NK-92 (cell line): Measurements from ENCODE around the gene GLS2.
"Not testable (repeated sequence)": the region's sequence is repeated elsewhere in the genome, so short reads cannot be mapped to it uniquely, and the experiment has no call there.

Experiments used
- DNase-seq: peaks from one replicate; lab custom pipeline; 2025; ENCODE audit not compliant: unreplicated experiment; lab: John Stamatoyannopoulos, UW

The GLS2 gene

GRCh38 chr12:56488041-56488955 lies at the start of gene GLS2:
Gene GLS2 (minus strand): TSS chr12:56488161. CDS start chr12:56488118, 43 bp downstream.
- DNase-seq: no peak

GRCh38 chr12:56537546-56537945 lies 49.6 kb upstream of the GLS2 start:
- DNase-seq: no peak

GRCh38 chr12:56530390-56531055 lies 42.6 kb upstream of the GLS2 start:
- DNase-seq: no peak

GRCh38 chr12:56529656-56530055 lies 41.7 kb upstream of the GLS2 start:
- DNase-seq: no peak

- DNase-seq: no peak
These were observed 40.9 kb upstream of the GLS2 start for GRCh38 chr12:56528846-56529245.

GRCh38 chr12:56522411-56523193 lies 34.6 kb upstream of the GLS2 start:
- no peak for DNase-seq

DNA sequence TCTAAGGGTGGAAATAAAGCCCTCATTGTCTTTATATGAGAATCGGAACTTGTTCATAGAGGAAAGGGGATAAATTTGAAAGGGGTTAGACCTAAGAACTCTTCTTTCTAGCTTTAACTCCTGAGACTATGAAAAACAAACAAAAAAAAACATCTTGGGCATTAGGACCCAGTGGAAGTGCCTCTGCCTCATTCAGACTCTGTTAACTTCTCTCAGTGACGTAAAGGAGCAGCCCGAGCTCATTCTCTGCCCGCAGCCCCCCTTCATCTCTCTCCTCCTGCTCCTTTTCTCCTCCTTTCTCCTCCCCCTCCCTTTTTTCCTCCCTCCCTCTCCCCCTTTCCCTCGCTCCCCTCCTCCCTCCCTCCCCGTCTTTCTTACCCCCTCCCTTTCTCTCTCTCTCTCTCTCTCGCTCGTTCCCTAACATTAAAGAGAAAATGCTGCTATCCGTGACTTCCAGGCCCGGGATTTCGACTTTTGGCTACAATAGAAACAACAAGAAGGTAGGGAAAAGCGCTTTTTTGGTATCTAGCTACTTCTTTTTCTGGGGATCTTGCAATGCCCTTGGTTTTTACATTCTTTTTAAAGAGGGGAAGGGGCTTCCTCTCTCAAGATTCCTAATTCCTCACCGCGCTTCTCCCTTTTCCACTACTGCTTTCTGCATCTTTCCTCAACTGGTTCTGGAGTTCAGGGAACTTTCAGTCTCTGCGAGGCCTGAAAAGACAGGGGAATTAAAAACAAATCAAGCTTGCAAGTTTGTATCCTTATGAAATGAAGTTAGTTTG lies 33.8 kb upstream of the GLS2 start, which contains the start of gene RBMS2:
TSS of gene RBMS2 (plus strand) at position 231 of the 782 bp plus-strand sequence. CDS start at position 435, 204 bp downstream.
- no peak for DNase-seq

GRCh38 chr12:56521209-56521589 lies 33.2 kb upstream of the GLS2 start:
- no peak for DNase-seq

GRCh38 chr12:56520506-56520905 lies 32.5 kb upstream of the GLS2 start:
- DNase-seq: no peak

DNA sequence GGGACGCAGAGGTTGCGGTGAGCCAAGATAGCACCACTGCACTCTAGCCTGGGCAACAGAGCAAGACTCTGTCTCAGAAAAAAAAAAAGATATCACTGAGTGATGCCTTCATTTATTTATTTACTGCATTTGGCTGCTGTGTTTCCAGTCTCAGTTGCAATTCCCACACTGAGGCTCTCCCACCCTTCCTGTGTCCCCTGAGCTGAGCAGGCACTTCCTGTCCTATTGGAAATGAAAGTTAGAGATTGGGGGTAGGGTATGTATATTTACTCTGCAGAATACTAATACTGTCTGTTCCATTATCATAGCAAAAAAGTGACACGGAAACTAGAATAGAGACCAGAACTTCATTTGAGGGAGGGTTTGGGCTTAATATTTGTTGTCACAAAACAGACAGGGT lies 32.1 kb upstream of the GLS2 start:
- DNase-seq: no peak

DNA sequence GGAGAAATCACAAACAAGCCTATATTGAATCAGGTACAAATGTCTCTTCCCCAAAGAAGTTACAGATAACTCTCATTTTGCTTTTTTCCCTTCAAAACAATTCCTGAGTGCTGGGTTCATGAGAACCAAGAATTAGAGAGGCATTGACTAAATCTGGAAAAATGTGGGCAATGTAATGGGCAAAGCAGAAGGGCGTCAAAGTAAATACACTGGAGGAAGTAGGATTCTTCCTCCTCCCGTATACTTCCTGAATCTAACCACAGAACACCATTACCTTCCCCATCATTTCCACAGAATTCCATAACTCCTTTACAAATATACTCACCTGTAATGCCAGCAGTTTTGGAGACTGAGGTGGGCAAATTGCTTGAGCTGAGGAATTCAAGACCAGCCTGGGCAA lies 30.6 kb upstream of the GLS2 start:
- DNase-seq: no peak

DNA sequence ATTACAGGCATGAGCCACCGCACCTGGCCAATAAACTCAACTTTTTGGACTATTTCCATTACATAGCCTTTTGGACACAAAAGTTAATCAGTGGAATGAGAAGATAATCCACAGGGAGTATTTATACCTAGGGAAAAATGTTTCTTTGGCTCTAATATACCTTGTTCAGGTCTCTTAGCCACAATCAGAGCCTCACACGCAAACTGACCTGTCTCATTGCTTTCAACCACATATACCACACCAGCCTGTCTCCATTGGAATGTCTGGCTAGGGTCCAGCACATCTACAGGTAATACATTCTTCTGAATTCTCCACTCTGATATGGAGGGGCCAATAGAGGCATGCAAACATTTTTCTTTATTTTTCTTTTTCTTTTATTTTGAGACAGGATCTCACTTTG lies 29.9 kb upstream of the GLS2 start:
- no peak for DNase-seq

GRCh38 chr12:56514014-56514318 lies 26.0 kb upstream of the GLS2 start:
- DNase-seq: not testable (repeated sequence)

DNA sequence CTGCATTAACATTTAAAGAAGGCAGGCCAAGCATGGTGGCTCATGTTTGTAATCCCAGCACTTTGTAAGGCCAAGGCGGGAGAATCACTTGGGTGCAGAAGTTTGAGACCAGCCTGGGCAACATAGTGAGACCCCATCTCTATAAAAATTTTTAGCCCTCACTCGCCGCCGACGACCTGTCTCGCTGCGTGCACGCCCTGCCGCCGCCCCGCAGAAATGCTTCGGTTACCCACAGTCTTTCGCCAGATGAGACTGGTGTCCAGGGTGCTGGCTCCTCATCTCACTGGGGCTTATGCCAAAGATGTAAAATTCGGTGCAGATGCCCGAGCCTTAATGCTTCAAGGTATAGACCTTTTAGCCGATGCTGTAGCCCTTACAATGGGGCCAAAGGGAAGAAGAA lies 22.8 kb upstream of the GLS2 start:
- DNase-seq: no peak

DNA sequence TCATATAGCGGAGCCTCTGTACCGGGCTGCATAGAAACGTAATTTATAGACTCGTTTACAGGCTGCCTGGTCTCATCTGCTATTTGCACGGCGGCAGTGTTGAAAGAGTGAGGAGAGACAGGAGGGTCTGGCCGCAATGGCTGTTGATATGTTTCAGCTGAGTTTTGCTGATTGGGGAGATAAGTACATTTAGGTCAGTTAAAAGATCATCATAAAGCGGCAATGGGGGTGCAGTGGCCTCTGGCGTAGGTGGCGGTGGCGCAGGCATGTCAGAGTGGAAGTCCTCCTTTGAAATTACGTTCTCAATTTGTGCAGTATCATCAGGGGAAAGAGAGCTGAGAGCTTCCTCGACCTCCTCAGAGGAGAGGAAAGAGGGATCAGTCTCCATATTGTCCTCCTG lies 11.9 kb upstream of the GLS2 start:
- DNase-seq: not testable (repeated sequence)

DNA sequence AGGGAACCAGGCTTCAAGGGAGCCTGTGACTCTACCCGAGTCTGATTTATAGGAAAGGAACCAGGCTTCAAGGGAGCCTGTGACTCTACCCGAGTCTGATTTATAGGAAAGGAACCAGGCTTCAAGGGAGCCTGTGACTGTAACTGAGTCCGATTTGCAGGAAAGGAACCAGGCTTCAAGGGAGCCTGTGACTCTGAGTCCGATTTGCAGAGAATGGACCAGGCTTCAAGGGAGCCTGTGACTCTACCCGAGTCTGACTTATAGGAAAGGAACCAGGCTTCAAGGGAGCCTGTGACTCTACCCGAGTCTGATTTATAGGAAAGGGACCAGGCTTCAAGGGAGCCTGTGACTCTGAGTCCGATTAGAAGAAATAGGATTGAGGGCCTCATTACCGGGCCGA lies 11.5 kb upstream of the GLS2 start:
- DNase-seq: not testable (repeated sequence)

DNA sequence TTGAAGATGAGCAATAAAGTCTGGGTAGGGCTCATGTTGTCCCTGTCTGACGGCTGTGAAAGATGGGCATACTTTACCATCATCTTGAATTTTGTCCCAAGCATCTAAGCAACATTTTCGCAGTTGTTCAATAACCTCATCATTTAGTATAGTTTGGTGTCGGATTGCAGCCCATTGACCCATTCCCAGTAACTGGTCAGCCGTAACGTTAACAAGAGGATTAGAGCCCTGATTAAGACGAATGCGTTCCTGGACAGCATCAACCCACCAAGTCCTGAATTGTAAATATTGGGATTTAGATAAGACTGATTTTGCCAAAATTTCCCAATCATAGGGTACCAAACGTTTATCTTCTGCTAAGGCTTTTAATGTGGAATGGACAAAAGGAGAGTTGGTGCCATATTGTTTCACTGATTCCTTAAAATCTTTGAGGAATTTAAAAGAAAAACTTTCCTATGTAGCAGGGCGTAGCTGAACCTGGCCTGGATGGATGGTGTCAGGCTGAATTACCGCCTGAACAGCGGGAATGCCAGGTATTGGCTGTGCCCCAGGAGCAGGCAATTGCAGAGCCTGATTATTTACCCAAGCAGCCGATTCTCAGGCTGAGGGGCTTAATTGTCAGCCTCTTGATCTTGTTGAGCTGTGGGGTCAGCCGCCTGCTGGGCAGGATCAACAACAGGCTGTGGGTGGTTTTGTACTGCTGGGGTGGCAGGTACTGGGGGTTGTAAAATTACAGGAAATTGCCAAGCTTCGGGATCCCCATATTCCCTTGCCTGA lies 10.4 kb upstream of the GLS2 start:
- DNase-seq: not testable (repeated sequence)

GRCh38 chr12:56496704-56497103 lies 8.7 kb upstream of the GLS2 start:
- not testable (repeated sequence) for DNase-seq

GRCh38 chr12:56494481-56494880 lies 6.5 kb upstream of the GLS2 start:
- not testable (repeated sequence) for DNase-seq

GRCh38 chr12:56494106-56494415 lies 6.1 kb upstream of the GLS2 start:
- DNase-seq: not testable (repeated sequence)
